Liver (tissue), 3 donors: ENCODE measurements around the gene RIC8B.

Source experiments
- CTCF ChIP-seq: fragments of 150-350 bp; IDR thresholded peaks from 2 replicates; pipeline ENCODE4 v1.5.1; 2017; ENCODE audit warnings: improper control_type of control experiment, low read depth, low read length; ENCODE audit not compliant: missing input control
- MAX ChIP-seq: IDR thresholded peaks from 2 replicates; pipeline ENCODE4 v1.6.1; 2016; ENCODE audit warnings: antibody characterized with exemption
- SP1 ChIP-seq: IDR thresholded peaks from 2 replicates; pipeline ENCODE4 v1.6.1; 2018; ENCODE audit warnings: antibody characterized with exemption, mild to moderate bottlenecking
- donor health status: healthy.
- donor health status: healthy.

GRCh38 chr12:106769546-106769945 lies 4.9 kb upstream of the RIC8B start:
- TF ChIP-seq SP1 (no peak), MAX (no peak), CTCF (no peak)
